HG03280 (cell line): ENCODE results near the gene HNRNPH2.

Experiments
- ATAC-seq: cut with Tn5 transposase; IDR thresholded peaks from one replicate; pipeline ENCODE4 v1.9.1; 2021; ENCODE audit warnings: mild to moderate bottlenecking, moderate library complexity; ENCODE audit not compliant: unreplicated experiment

Gene HNRNPH2

DNA sequence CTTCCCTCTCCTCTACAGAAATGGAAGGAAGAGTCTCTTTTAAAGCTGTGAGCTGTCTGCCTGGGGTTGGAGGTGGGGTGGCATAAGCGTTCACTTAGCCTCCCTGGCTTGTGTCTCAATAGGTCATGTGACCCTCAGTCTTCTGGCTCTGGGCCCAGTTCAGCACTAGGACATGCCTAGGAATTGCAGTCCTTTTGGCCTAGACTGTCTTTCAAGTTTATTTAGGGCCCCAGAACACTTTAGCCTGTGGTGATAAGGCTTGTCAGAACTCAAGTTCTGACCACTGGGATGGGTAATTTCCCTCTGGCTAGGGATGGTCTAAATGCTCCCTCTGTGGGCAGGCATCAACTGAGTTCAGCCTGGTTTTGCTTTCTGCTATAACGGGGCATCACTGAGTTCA, 42.9 kb downstream of the HNRNPH2 start:
- no peak for ATAC-seq

DNA sequence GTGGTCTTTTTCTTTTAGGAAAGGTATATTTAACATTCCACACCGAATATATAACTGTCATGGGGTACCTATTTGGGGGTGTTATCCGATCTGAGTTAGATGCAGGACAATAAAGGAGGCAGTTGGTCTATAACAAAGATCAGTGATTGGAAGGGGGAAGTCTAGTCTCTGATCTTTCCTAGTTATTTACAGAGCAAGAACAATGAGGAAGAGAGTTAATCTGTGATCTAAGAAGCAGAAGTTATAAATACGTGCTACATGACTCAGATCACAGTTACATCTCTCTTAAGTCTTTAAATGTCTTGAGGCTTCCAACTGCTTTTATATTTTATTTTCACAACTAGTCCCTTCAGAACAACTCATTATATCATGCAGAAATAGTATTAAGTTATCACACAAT, 44.0 kb downstream of the HNRNPH2 start:
- no peak for ATAC-seq

DNA sequence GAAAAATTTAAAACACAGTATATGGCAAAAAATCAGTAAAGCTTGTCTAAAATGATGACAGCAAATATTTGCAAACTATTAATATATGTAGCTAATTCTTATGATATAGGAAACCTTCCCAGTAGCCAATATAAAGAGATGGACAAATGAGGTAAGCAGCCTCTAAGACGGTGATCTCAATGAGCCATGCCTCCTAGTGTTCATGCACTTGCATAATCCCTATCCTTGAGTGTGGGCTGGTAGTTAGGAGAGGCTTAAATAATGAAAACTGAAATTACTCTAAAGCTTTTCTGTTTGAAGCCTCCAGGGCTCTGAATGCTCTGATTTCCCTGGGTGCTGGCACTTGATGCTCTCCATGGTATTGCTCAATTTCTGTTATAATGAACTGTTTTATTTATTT, 52.6 kb downstream of the HNRNPH2 start:
- no peak for ATAC-seq

DNA sequence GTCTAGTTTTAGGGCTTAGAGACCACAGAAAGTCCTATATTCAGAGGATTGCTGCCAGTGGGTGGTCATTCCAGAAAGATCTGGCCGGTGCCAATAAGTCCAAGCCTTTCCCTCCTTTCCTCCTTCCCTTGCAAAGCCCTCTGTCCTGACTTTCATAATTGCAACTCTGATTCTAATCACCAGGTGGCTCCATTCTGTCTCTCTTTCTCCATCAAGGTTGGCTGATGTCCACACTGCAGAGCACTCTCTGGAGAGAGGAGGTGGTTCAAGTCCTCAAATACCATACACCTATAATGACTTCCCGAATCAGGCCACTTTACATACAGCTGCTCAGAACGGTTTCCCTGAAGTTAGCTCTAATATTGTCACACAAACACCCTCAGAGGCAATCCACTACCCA, 54.9 kb downstream of the HNRNPH2 start:
- ATAC-seq, result no peak
